GM19099 (cell line): ENCODE measurements around the gene WFIKKN1.

Experiments used
- POLR2A ChIP-seq: IDR thresholded peaks from 3 replicates; pipeline ENCODE4 v1.6.1; 2011; ENCODE audit warnings: low read depth; ENCODE audit not compliant: insufficient read length; ENCODE audit errors: extremely low read depth

Gene WFIKKN1

DNA sequence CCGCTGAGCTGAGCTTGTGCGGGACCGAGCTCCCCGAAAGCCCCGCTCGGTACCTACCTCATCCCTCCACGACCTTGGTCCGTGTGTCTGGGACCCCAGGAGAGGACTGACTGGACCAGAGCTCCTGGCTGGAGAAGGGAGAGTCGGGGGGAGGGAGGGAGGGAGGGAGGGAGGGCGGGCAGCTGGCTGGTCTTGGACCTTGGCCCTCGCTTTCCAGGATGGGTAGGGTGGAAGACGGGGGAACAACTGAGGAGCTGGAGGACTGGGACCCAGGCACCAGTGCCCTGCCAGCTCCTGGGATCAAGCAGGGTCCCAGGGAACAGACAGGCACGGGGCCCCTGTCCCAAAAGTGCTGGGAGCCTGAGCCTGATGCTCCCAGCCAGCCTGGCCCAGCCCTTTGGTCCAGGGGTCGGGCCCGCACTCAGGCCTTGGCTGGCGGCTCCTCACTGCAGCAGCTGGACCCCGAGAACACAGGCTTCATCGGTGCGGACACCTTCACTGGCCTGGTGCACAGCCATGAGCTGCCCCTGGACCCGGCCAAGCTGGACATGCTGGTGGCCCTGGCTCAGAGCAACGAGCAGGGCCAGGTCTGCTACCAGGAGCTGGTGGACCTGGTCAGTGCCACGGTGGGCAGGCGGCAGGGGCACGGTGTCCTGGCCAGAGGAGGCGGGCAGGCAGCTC, 45.2 kb downstream of the WFIKKN1 start:
- TF ChIP-seq POLR2A = no peak

DNA sequence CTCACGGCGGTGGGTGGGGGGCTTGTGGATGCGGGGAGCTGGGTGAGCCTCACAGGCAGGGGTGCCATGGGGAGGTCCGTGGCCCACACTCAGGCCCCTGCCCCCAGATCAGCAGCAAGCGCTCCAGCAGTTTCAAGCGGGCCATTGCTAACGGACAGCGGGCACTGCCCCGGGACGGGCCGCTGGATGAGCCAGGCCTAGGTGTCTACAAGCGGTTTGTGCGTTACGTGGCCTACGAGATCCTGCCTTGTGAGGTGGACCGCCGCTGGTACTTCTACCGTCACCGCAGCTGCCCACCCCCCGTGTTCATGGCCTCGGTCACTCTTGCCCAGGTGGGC, 45.7 kb downstream of the WFIKKN1 start:
- TF ChIP-seq POLR2A = no peak

DNA sequence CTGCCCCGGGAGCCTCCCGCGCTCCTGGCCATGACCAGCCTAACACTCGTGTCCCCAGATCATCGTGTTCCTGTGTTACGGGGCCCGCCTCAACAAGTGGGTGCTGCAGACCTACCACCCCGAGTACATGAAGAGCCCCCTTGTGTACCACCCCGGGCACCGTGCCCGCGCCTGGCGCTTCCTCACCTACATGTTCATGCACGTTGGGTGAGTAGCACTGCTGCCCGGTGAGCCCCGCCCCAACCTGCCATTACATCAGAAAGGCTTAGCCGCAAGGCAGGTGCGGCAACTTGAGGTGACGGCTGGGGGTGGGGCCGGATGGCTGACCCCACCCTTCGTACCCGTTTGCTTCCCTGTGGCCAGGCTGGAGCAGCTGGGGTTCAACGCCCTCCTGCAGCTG, 46.1 kb downstream of the WFIKKN1 start:
- no peak for TF ChIP-seq POLR2A

DNA sequence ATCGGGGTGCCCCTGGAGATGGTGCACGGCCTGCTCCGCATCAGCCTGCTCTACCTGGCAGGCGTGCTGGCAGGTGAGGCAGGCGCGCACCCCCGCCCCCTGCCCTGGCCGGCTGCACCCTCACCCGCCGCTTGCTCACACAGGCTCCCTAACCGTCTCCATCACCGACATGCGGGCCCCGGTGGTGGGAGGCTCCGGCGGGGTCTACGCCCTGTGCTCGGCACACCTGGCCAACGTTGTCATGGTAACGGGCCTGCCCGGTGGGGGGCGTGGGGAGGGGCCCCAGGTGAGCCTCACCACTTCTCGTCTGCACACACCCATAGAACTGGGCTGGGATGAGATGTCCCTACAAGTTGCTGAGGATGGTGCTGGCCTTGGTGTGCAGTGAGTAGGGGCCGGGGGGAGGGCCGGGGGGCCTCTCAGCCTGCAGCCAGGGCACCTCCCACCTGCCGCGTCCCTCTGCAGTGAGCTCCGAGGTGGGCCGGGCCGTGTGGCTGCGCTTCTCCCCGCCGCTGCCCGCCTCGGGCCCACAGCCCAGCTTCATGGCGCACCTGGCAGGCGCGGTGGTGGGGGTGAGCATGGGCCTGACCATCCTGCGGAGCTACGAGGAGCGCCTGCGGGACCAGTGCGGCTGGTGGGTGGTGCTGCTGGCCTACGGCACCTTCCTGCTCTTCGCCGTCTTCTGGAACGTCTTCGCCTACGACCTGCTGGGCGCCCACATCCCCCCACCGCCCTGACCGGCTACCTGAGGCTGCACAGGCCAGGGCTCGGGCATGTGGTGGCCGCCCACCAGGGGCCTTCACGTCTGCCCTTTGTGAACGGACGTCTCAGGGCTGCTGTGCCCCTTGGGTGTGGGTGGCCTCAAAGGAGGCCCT, 46.8 kb downstream of the WFIKKN1 start:
- no peak for TF ChIP-seq POLR2A

DNA sequence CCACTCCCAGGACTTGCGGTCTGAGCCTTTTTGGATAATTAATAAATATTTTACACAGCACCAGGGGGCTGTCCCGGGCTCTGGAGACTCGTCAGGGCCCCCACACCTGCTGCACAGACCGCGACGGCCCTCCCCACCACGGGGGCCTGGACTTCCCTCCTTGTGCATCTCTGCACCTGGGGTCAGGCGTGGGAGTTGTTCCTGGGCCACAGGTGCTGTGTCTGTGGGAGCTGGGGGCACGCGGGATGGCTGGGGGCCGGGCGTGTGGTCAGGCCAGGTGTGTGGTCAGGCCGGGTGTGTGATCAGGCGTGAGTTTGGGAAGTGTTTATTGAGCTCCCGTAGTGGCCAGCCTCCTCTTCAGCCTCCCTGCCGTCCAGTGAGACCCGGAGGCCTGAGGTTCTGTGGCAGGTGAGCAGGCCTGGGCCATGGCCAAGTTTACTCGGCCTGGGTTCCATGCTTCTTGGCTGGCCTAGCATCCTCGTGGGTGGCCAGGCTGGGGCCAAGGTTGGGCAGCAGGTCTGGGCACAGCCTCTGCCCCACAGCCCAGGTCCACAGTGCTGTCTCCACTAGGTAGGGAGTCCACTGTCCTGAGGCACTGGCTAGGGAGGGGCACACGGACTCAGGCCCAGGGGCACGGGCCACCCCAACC, 47.5 kb downstream of the WFIKKN1 start:
- no peak for TF ChIP-seq POLR2A

DNA sequence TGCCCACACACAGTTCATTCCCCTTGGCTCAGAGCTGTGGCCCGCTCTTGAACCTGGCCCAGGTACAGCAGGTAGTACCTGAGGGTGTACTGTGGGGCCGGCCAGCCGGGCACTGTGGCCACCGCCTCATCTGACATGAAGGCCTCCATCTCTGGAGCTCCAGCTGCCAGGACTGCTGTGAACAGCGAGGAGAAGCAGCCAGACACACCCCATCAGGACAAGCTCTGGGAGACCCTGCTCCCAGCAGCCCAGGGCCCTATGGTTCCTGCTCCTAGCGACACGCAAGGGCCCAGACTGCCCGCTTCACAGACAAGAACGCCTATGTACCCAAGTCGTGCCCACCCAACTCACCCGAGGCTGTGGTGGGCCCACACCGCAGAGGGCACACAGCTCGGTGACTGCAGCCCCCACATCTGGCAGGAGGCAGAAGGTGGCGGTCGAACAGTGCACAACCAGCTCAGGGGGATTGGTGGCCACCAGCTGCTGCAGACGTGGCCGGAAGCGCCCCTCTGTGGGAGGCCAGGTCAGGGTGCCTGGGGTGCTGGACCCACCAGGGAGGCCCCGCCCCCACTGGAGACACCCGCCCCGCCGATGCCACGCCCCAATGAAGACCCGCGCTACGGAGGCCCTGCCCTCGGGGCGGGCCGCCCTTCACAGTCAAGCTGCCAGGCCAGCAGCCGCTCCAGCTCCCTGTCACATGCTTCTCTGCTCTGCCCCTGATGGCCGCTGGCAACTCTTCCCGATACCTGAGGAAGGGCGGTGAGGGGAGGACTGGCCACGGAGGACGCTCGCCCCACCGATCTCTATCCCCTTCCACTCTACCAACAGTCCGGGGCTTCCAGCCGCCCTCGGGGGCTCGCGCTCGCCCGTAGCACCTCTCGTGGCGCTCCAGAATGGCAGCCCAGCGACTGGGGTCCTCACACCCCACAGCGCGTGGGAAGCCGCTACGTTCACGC, 48.4 kb downstream of the WFIKKN1 start:
- no peak for TF ChIP-seq POLR2A

DNA sequence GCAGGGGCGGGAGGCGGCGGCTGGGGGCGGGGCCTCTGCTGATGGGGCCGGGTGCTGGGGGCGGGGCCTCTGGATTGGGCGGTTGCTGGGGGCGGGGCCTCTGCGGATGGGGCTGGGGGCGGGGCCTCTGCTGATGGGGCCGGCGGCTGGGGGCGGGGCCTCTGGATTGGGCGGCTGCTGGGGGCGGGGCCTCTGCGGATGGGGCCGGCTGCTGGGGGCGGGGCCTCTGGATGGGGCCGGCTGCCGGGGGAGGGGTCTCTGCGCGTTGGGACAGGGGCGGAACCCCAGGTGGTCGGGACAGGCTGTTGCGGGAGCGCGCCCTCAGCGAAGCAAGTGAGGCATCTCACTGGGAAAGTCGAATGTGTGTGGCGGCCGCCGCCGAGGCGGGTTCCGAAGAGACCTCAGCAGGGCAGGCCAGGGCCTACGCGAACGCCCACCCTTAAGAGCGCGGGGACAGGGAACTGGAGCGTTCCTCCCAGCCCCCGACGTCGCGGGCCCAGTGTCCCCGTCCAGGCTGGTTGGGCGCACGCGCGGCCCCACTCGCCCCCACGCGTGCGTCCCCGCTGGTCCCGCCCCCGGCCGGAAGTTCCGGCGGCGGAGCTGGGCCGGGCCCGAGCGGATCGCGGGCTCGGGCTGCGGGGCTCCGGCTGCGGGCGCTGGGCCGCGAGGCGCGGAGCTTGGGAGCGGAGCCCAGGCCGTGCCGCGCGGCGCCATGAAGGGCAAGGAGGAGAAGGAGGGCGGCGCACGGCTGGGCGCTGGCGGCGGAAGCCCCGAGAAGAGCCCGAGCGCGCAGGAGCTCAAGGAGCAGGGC, 49.2 kb downstream of the WFIKKN1 start, which contains the start of gene STUB1:
TSS of gene STUB1 (plus strand) at position 597 of the 811 bp plus-strand sequence. CDS start at position 713, 116 bp downstream.
- TF ChIP-seq POLR2A = peak; percentile 81

DNA sequence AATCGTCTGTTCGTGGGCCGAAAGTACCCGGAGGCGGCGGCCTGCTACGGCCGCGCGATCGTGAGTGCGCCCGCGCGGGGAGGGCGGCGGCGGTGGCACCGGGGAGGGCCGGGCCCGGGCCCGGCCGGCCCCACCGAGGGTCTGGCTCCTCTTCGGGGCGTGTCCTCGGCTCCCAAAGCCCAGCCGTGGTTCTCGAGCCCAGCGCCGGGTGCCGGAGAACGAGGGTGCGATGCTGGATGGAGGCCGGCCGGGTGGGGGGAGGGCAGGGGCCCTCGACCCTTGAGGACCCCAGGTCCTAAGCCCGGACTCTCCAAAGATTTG, 49.8 kb downstream of the WFIKKN1 start:
- no peak for TF ChIP-seq POLR2A

DNA sequence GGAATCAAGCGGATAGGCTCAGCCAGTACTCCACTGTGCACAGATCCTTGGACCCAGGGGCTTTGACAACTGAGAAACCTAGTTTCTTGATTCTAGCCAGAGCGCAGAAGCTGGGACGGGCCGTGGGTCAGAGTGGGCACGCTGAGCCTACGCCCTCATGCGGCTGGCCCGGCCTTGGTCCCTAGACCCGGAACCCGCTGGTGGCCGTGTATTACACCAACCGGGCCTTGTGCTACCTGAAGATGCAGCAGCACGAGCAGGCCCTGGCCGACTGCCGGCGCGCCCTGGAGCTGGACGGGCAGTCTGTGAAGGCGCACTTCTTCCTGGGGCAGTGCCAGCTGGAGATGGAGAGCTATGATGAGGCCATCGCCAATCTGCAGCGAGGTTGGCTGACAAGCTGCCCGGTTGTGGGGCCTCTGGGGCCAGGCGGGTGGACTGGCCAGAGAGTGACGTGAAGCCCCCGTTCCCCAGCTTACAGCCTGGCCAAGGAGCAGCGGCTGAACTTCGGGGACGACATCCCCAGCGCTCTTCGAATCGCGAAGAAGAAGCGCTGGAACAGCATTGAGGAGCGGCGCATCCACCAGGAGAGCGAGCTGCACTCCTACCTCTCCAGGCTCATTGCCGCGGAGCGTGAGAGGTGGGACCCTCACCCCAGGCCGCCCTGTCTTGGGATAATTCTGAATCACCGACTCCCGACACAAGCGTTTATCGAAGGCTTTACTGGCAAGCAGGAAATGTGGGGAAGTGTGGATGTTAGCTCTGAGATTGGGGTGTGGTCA, 50.4 kb downstream of the WFIKKN1 start:
- TF ChIP-seq POLR2A = peak; percentile 22

DNA sequence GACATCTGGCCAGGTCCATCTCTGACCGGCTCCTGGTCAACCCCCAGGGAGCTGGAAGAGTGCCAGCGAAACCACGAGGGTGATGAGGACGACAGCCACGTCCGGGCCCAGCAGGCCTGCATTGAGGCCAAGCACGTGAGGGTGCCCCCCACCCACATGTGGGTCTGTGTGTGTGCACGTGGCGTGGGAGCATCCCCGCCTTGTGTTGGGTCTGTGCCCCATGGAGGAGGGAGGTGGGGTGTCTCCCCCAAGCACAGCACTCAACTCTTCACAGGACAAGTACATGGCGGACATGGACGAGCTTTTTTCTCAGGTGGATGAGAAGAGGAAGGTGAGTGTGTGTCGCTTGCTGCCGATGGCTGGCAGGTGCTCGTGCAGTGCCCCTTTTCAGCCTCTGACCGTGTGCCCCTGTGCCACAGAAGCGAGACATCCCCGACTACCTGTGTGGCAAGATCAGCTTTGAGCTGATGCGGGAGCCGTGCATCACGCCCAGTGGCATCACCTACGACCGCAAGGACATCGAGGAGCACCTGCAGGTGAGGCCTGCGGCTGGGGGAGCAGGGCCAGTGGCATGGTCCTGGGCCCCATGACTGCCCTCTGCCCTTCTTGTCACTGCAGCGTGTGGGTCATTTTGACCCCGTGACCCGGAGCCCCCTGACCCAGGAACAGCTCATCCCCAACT, 51.1 kb downstream of the WFIKKN1 start:
- no peak for TF ChIP-seq POLR2A

DNA sequence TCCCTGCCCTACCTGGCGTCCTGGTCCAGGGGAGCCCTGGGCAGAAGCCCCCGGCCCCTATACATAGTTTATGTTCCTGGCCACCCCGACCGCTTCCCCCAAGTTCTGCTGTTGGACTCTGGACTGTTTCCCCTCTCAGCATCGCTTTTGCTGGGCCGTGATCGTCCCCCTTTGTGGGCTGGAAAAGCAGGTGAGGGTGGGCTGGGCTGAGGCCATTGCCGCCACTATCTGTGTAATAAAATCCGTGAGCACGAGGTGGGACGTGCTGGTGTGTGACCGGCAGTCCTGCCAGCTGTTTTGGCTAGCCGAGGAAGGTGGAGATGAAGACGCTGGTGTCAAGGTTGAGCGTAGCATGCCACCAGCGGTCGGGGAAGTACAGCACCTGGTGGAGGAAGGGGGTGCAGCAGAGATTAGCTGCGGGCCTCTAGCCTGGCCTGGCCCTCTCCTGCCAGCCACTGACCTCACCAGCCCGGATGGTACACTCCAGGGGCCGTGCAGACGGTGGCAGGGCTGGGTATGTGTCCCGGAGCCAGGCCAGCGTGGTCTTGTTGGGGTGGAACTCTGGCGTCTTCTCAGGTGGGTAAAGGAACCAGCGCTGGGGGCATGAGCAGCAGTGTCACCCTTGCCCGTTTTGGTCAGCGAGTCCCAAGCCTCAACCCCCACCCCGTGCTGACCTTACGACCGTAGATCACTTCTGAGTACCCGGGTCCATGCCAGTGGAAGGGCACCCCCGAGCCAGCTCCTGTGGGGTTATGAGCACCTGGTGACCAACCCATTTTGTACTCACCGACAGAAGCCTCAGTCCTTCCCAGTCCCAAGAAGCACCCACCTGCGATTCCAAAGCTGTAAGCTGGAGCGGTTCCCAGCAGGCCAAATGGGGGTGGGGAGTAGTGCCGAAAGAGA, 52.0 kb downstream of the WFIKKN1 start:
- no peak for TF ChIP-seq POLR2A
